Right atrium auricular region (tissue), 2 donors: ENCODE measurements around the gene STRN3. TPM values are rescaled to one million over a fixed set of nuclear protein-coding genes. Genes with fewer than 3 reads are reported as not detected.

Source experiments
- DNase-seq: peaks from one replicate; pipeline ENCODE4 v3.0.0-alpha.2; 2019; ENCODE audit warnings: low spot score
- H3K27ac ChIP-seq, 2 donors: fragments of 200-600 bp; sonication (generic); 1 replicate in 1 of 2; 2 replicates in 1 of 2; pipeline ENCODE4 v1.5.1; 2016 to 2019
- H3K27me3 ChIP-seq, 2 donors: fragments of 200-600 bp; sonication (generic); one replicate each; pipeline versions ENCODE4 v1.5.1 to v1.6.0; 2017 to 2019
- H3K36me3 ChIP-seq: fragments of 200-600 bp; sonication (generic); one replicate; pipeline ENCODE4 v1.5.1; 2016
- H3K4me1 ChIP-seq, 2 donors: fragments of 200-600 bp; sonication (generic); one replicate each; pipeline versions ENCODE4 v1.5.1 to v1.6.0; 2017 to 2019
- H3K4me3 ChIP-seq, 2 donors: fragments of 200-600 bp; sonication (generic); 1 replicate in 1 of 2; 2 replicates in 1 of 2; pipeline ENCODE4 v1.5.1; 2017 to 2019; ENCODE audit warnings: mild to moderate bottlenecking in 1 of 2, moderate library complexity in 1 of 2
- H3K9me3 ChIP-seq, 2 donors: fragments of 200-600 bp; sonication (generic); one replicate each; pipeline ENCODE4 v1.5.1; 2019
- CTCF ChIP-seq, 2 donors: fragments of 200-600 bp; sonication (generic); IDR thresholded peaks; one replicate each; pipeline ENCODE4 v1.5.1; 2019; ENCODE audit warnings: antibody characterized with exemption in 2 of 2
- total RNA-seq, 2 donors: library from RNA; depleted of rRNA; stranded (reverse); fragments of >200 nt; gene quantifications; one replicate each; pipeline ENCODE4 v1.1.0, GENCODE V29; 2016

Gene STRN3
- total RNA-seq, 2 donors from 2014 or later = 34.2 to 46.8 TPM

DNA sequence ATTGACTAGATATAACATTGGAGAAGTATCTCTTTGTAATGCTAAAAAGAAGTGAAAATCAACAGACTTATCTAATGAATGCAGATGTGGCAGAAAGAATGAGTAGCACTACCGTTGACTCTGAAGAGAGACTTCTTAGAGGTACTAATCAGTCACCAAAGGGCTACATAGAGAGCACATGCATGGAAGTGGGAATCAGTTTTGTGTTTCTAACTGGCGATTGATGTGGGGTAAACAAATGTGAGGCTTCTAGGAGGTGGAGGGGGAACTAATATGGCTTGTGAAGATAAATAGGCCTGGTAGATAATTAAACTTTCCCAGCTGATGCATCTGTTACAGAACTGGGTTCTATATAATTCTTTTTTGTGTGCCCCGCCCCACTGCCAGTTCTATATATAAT, 141.3 kb downstream of the STRN3 start:
- Histone ChIP-seq H3K9me3 (no peaks in the 10 kb centered on the region), H3K36me3 (no peaks in the 10 kb centered on the region), H3K4me3 (no peak overlapping the region), H3K4me1 (no peaks in the 10 kb centered on the region), H3K27me3 (no peaks in the 10 kb centered on the region), H3K27ac (no peak overlapping the region)
- no peak for DNase-seq
- TF ChIP-seq CTCF (IDR thresholded peaks at IDR 0.05) = no peak

GRCh38 chr14:30883508-30884294, 142.5 kb downstream of the STRN3 start:
- Histone ChIP-seq H3K4me1 (no peaks in the 10 kb centered on the region), H3K4me3 (no peak overlapping the region), H3K9me3 (no peaks in the 10 kb centered on the region), H3K27me3 (no peaks in the 10 kb centered on the region), H3K27ac (no peak overlapping the region), H3K36me3 (no peaks in the 10 kb centered on the region)
- DNase-seq = no peak
- no peak for TF ChIP-seq CTCF (IDR thresholded peaks at IDR 0.05)

DNA sequence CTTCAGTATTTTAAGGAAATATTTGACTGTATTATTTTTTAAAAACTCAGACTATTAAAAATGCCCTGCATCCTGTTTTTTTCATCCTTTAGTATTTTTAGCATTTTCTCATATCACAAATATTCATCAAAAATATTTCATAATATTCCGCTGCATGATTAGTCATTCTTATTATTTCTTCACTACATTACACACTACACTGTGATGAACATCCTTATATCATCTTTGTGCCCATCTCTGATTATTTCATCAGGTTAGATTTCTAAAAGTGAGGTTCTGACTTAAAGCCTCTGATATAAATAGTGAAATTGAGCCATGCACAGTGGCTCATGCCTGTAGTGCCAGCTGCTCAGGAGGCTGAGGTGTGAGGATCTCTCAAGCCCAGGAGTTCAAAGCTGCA, 143.7 kb downstream of the STRN3 start:
- Histone ChIP-seq H3K36me3 (no peaks in the 10 kb centered on the region), H3K27ac (no peak overlapping the region), H3K4me1 (no peaks in the 10 kb centered on the region), H3K27me3 (no peaks in the 10 kb centered on the region), H3K9me3 (no peaks in the 10 kb centered on the region), H3K4me3 (no peak overlapping the region)
- TF ChIP-seq CTCF (IDR thresholded peaks at IDR 0.05) = no peak
- DNase-seq = no peak

GRCh38 chr14:30876692-30877091, 149.5 kb downstream of the STRN3 start:
- Histone ChIP-seq H3K4me1 (peaks cover 0 to 20% of the 10 kb centered on the region in 2 donors), H3K9me3 (no peaks in the 10 kb centered on the region), H3K27me3 (peaks cover 11% of the 10 kb centered on the region in 2 donors), H3K4me3 (no peak overlapping the region), H3K36me3 (no peaks in the 10 kb centered on the region), H3K27ac (no peak overlapping the region)
- no peak for DNase-seq
- TF ChIP-seq CTCF (IDR thresholded peaks at IDR 0.05) = no peak

DNA sequence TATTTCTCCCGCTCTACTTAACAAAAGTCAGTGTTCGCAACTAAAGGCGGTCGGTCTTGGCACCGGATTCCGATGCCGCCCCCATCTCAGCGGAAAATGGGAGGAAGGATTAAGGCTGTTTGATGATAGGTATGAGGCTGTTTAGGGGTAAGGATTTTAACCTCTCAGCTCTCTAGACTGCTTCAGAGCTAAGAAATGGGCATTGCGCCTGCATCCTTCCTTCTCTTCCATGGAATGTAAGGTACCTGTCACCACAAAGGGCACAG, 150.5 kb downstream of the STRN3 start:
- no peak for TF ChIP-seq CTCF (IDR thresholded peaks at IDR 0.05)

More for the DNA sequence above, 150.5 kb downstream of the STRN3 start:
- Histone ChIP-seq H3K36me3 (no peaks in the 10 kb centered on the region), H3K27me3 (peaks cover 11% of the 10 kb centered on the region in 2 donors), H3K4me3 (no peak overlapping the region), H3K27ac (no peak overlapping the region), H3K4me1 (peaks cover 0 to 20% of the 10 kb centered on the region in 2 donors), H3K9me3 (no peaks in the 10 kb centered on the region)
- no peak for DNase-seq
